ENCODE measurements around the gene ATP2B3. TPM values are rescaled to one million over a fixed set of nuclear protein-coding genes. Genes with fewer than 3 reads are reported as not detected.

ATP2B3 gene
- total RNA-seq, 1 experiment from 2014 or later: 0.35 TPM

DNA sequence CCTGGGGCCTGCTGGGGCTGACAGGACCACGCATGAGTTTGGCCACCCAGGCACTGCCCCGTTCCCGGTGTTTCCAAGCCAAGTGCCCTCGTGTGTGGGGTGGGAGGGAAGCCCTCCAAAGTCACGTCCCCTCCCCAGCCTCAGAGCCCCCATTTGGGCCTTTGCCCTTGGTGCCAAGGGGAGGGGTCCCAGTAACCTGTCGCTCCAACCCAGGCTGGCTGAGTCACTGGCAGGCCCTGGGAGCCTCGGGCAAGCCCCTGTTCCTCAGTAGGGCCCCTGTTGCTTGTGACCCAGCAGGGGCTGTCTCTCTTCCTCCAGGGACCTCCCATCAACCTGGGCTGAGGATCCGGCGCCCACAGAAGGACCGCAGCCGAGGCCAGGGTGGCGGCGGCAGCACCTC lies 36.4 kb upstream of the ATP2B3 start:
- H3K9ac ChIP-seq (ENCODE audit: extremely low read depth, insufficient read length, low read length): no peak overlapping the region
- H2BK12ac ChIP-seq (ENCODE audit: insufficient read length, low read depth, low read length): no peak overlapping the region
- H3K27ac ChIP-seq (ENCODE audit: insufficient read length, low read depth, low read length): no peak overlapping the region
- no peak overlapping the region for H3K14ac ChIP-seq (ENCODE audit: insufficient read depth, low read length)
- H2BK20ac ChIP-seq (ENCODE audit: low read depth, low read length, poor library complexity, severe bottlenecking): no peak overlapping the region
- H3K4ac ChIP-seq (ENCODE audit: low read depth, low read length): no peak overlapping the region
- no peak overlapping the region for H2BK120ac ChIP-seq (ENCODE audit: low read depth, low read length, poor library complexity, severe bottlenecking)
- H3K27me3 Mint-ChIP-seq (ENCODE audit: low read depth): peaks cover 5% of the 10 kb centered on the region
- peaks cover 3% of the 10 kb centered on the region for H3K27me3 ChIP-seq (ENCODE audit: insufficient read depth, low read length)
- no CpG with 5 or more reads among the region's 13 CpGs for WGBS (ENCODE audit: extremely low coverage, insufficient read length, low lambda C conversion rate)
- H3K27ac Mint-ChIP-seq: no peak overlapping the region
- no peak overlapping the region; the same call in 1 of the 2 replicates for H2BK15ac ChIP-seq (ENCODE audit: low read depth, low read length)
- H3K56ac ChIP-seq (ENCODE audit: insufficient read length, low read depth, low read length): no peak overlapping the region
- no peak overlapping the region for H2AFZ ChIP-seq (ENCODE audit: low read length)
- no peak overlapping the region for H2AK5ac ChIP-seq (ENCODE audit: insufficient read length, low read length)
- no peaks in the 10 kb centered on the region for H3K4me1 ChIP-seq (ENCODE audit: insufficient read depth, low read length)
- H3K4me1 Mint-ChIP-seq: peaks cover 2% of the 10 kb centered on the region in 2 experiments; a peak in 3 of 4 replicates
- no peak overlapping the region for H3K23ac ChIP-seq (ENCODE audit: insufficient read length, low read depth, low read length)
- no peak overlapping the region for H4K5ac ChIP-seq (ENCODE audit: insufficient read length, low read depth, low read length)
- no peak overlapping the region for H3K4me2 ChIP-seq (ENCODE audit: insufficient read depth, insufficient read length, low read length)
- peaks cover 19% of the 10 kb centered on the region for H3K9me3 ChIP-seq (ENCODE audit: control insufficient read depth, low read depth, low read length)
- no peak overlapping the region for H3T11ph ChIP-seq (ENCODE audit: low read length)
- no peak overlapping the region for H3K18ac ChIP-seq (ENCODE audit: insufficient read length, low read depth, low read length)
- no peaks in the 10 kb centered on the region for H3K79me2 ChIP-seq (ENCODE audit: insufficient read depth, low read length)
- H4K91ac ChIP-seq (ENCODE audit: insufficient read length, low read depth, low read length): no peak overlapping the region
- peaks cover 28 to 35% of the 10 kb centered on the region in 2 experiments for H3K9me3 Mint-ChIP-seq
- no peak for DNase-seq
- no peaks in the 10 kb centered on the region for H4K20me1 ChIP-seq (ENCODE audit: control insufficient read depth, insufficient read depth, insufficient read length)
- H3K36me3 Mint-ChIP-seq (ENCODE audit: insufficient read depth in 1 of 3, low read depth in 3 of 3): peaks cover 0 to 2% (median under 1%) of the 10 kb centered on the region in 3 experiments; a peak in 1 of 7 replicates
- H3K23me2 ChIP-seq (ENCODE audit: insufficient read length, low read depth, low read length, poor library complexity, severe bottlenecking): no peaks in the 10 kb centered on the region
- H3K4me3 Mint-ChIP-seq: no peak overlapping the region
- TF ChIP-seq, protein P1, sequence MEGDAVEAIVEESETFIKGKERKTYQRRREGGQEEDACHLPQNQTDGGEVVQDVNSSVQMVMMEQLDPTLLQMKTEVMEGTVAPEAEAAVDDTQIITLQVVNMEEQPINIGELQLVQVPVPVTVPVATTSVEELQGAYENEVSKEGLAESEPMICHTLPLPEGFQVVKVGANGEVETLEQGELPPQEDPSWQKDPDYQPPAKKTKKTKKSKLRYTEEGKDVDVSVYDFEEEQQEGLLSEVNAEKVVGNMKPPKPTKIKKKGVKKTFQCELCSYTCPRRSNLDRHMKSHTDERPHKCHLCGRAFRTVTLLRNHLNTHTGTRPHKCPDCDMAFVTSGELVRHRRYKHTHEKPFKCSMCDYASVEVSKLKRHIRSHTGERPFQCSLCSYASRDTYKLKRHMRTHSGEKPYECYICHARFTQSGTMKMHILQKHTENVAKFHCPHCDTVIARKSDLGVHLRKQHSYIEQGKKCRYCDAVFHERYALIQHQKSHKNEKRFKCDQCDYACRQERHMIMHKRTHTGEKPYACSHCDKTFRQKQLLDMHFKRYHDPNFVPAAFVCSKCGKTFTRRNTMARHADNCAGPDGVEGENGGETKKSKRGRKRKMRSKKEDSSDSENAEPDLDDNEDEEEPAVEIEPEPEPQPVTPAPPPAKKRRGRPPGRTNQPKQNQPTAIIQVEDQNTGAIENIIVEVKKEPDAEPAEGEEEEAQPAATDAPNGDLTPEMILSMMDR (conservative IDR thresholded peaks at IDR 0.05): no peak
- no peak overlapping the region for H4K8ac ChIP-seq (replicated peaks; ENCODE audit: insufficient read length, low read depth, low read length)
- H2BK5ac ChIP-seq (ENCODE audit: insufficient read length, low read length): no peak overlapping the region
- H3K79me1 ChIP-seq (ENCODE audit: insufficient read depth, low read depth, low read length, poor library complexity, severe bottlenecking): no peaks in the 10 kb centered on the region

Data from H9 (cell line).